ENCODE measurements around the gene TUBGCP3. TPM values are rescaled to one million over a fixed set of nuclear protein-coding genes. Genes with fewer than 3 reads are reported as not detected.

The TUBGCP3 gene
- total and polyA plus RNA-seq, 7 donors: 7.4 to 15.3 (median 13.1) TPM

- ATAC-seq (no peak), DNase-seq (no peak)
- no peak overlapping the region for H3K4me3 ChIP-seq
- H3K9me3 ChIP-seq: peaks cover 8% of the 10 kb centered on the region
- no peaks in the 10 kb centered on the region for H3K4me1 ChIP-seq
- no peak for TF ChIP-seq CTCF (IDR thresholded peaks at IDR 0.05)
- H3K27me3 ChIP-seq (ENCODE audit: insufficient read depth in 3 of 3, low read length in 2 of 3): no peaks in the 10 kb centered on the region
- WGBS, 3 donors: 77 to 84% (median 81%) methylated on average over 14 of the region's 14 CpGs
- H3K27ac ChIP-seq: no peak overlapping the region
- no peaks in the 10 kb centered on the region for H3K36me3 ChIP-seq (ENCODE audit: insufficient read depth in 1 of 2, low read depth in 1 of 2)
- intact Hi-C loops (cut with DNase I): no loop called here
Measured at GRCh38 chr13:112469071-112469745, 118.7 kb downstream of the TUBGCP3 start.

DNA sequence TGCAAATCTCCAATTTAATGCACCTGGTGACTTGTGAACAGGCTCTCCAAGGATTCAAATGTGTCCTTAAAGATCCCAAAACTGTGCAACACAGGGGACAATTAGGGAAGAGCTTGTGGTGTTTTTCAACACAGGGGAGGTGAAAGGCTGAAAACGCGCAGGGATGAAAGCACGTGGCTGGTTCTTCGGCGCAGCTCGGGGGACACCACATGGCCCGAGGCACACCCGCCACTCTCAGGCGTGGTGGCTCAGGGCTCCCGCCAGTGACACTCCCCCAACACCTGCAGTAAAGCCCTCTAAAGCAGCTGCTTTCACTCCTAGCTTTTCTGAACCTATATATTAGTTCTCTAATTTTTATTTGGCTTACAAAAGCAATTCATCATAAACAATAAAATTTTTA lies 119.9 kb downstream of the TUBGCP3 start:
- no peak for TF ChIP-seq CTCF (IDR thresholded peaks at IDR 0.05)
- H3K36me3 ChIP-seq (ENCODE audit: insufficient read depth in 1 of 2, low read depth in 1 of 2): no peaks in the 10 kb centered on the region
- ATAC-seq: no peak
- DNase-seq: no peak
- intact Hi-C loops (cut with DNase I): no loop called here
- WGBS, 3 donors: 75 to 83% (median 79%) methylated on average over 10 of the region's 10 CpGs
- no peak overlapping the region for H3K27ac ChIP-seq
- no peak overlapping the region for H3K4me3 ChIP-seq
- H3K4me1 ChIP-seq: no peaks in the 10 kb centered on the region
- H3K27me3 ChIP-seq (ENCODE audit: insufficient read depth in 3 of 3, low read length in 2 of 3): no peaks in the 10 kb centered on the region
- peaks cover 8% of the 10 kb centered on the region for H3K9me3 ChIP-seq

DNA sequence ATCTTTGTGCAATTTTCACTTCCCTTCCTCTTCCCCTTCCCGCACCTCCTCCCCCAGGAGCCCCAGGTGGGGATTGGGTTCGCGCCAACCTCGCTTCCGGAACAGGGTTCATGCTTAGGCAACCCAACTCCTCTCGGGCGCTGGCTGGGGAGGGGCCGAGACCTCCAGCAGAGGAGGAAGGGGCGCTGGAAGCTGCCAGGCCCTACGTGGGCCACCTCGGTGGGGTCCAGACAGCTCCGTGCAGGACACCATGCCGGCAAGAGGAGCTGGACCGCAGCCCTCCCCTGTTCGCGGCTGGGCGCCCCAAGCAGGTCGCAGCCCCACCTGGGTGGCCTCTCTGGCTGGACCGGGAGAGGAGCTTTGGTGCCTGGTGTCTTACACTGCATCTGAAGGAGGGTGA lies 120.7 kb downstream of the TUBGCP3 start:
- Histone ChIP-seq H3K36me3 (ENCODE audit: insufficient read depth in 1 of 2, low read depth in 1 of 2) (no peaks in the 10 kb centered on the region), H3K4me1 (no peaks in the 10 kb centered on the region), H3K27ac (no peak overlapping the region), H3K4me3 (no peak overlapping the region), H3K9me3 (peaks cover 7% of the 10 kb centered on the region), H3K27me3 (ENCODE audit: insufficient read depth in 3 of 3, low read length in 2 of 3) (no peaks in the 10 kb centered on the region)
- no peak for ATAC-seq
- intact Hi-C loops (cut with DNase I): no loop called here
- 64 to 76% (median 73%) methylated on average over 17 to 19 of the region's 19 CpGs for WGBS, 3 donors
- no peak for DNase-seq
- no peak for TF ChIP-seq CTCF (IDR thresholded peaks at IDR 0.05)

DNA sequence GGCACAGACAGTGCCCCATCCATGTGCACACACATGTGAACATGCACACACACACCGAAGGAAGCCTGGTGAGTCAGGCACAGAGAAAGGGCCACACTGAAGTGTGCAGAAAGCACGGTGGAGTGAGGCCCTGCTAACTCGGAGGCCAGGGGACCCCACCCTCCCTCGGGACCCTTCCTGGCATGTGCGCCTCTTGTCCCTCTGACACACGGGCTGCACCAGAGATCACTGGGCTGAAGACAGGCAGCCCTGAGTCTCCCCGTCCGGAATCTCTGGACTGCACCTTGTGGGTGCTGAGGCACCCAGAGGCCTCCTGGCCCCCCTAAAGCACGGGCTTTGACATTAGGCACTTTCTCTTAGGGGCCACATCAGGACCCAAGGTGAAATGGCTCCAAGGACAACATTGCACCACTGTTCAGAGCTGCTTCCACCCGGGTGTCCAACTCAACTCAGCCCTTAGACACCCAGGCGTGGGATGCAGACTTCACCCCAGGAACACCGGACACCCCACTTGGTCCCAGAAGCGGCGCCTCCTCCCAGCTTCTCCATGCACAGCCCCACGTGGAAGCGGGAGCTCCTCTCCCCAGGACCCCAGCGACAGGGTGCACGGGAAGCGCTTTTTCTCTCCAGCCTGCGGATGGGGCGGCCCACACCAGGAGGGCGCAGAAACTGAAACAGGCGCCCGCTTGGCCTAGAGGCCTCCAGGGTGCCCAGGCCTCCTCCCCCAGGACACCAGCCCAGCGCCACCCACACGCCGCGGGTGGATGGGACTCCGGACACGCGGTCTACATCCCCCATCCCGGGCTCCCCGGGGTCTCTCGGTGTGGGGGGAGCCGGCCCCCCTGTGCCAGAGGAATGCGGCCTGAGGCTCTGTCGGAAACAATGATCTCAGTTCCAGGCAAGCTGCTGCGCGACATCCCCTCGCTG lies 121.6 kb downstream of the TUBGCP3 start:
- no peak overlapping the region for H3K4me3 ChIP-seq
- ATAC-seq (no peak), DNase-seq (peak in 1 of 2 donors; percentile 24)
- no peaks in the 10 kb centered on the region for H3K4me1 ChIP-seq
- H3K27me3 ChIP-seq (ENCODE audit: insufficient read depth in 3 of 3, low read length in 2 of 3): no peaks in the 10 kb centered on the region
- H3K27ac ChIP-seq: no peak overlapping the region
- 72 to 83% (median 74%) methylated on average over 36 to 40 of the region's 40 CpGs for WGBS, 3 donors
- H3K36me3 ChIP-seq (ENCODE audit: insufficient read depth in 1 of 2, low read depth in 1 of 2): no peaks in the 10 kb centered on the region
- intact Hi-C loops (cut with DNase I): no loop called here
- H3K9me3 ChIP-seq: peaks cover 3% of the 10 kb centered on the region
- no peak for TF ChIP-seq CTCF (IDR thresholded peaks at IDR 0.05)
